PFSK-1 (cell line): ENCODE data around the gene IL2RA.

Experiments
- FOXP2 ChIP-seq: optimal IDR thresholded peaks from 2 replicates; pipeline ENCODE3; 2011; ENCODE audit warnings: borderline replicate concordance, control low read depth, inconsistent platforms; ENCODE audit not compliant: insufficient read depth; ENCODE audit errors: extremely low read length, extremely low read depth
- POLR2AphosphoS5 ChIP-seq: IDR thresholded peaks from 2 replicates; pipeline ENCODE4 v1.6.1; 2012; ENCODE audit warnings: low read depth, mild to moderate bottlenecking, control low read depth, low read length, moderate library complexity
- REST ChIP-seq, 2 experiments: IDR thresholded peaks; 2 replicates each; pipeline versions ENCODE4 v1.6.1 to v1.8.0; 2011 to 2012; ENCODE audit warnings: low read depth in 2 of 2, low read length in 2 of 2, control low read depth in 1 of 2, inconsistent platforms in 1 of 2, mild to moderate bottlenecking in 1 of 2, moderate library complexity in 1 of 2; ENCODE audit not compliant: insufficient read depth in 1 of 2
- SIN3A ChIP-seq: IDR thresholded peaks from 2 replicates; pipeline ENCODE4 v1.6.1; 2012; ENCODE audit warnings: mild to moderate bottlenecking, low read length, moderate library complexity, borderline replicate concordance; ENCODE audit not compliant: insufficient read depth
- TAF1 ChIP-seq: IDR thresholded peaks from 2 replicates; pipeline ENCODE4 v1.6.1; 2012; ENCODE audit warnings: low read length, control low read depth, borderline replicate concordance; ENCODE audit not compliant: insufficient read depth

- TF ChIP-seq POLR2AphosphoS5 (no peak), REST (IDR thresholded peaks at IDR 0.05; ENCODE audit: insufficient read depth in 1 of 2, low read depth in 2 of 2, low read length in 2 of 2) (no peak), TAF1 (no peak), SIN3A (no peak), FOXP2 (no peak)
Measured at GRCh38 chr10:6108072-6108471, 45.9 kb upstream of the IL2RA start.
